T47D (cell line): ENCODE measurements around the gene GNB1L.

Source experiments
- DNase-seq, 2 experiments: peaks; one replicate each; pipeline versions ENCODE4 v3.0.0 to v3.0.0-alpha.2; 2011 to 2012; ENCODE audit warnings: low read depth in 1 of 2, low spot score in 1 of 2
- JUND ChIP-seq: IDR thresholded peaks from 2 replicates; pipeline ENCODE4 v1.6.1; 2012; ENCODE audit warnings: low read depth
- in situ Hi-C: cut with HindIII; loops from 2 replicates; pipeline ENCODE4 v1.10.0; 2016; ENCODE audit warnings: low sequenced_read_pairs, low pct_unique_long_range_greater_than_20kb

Gene GNB1L

GRCh38 chr22:19848298-19849224 is 6.1 kb downstream of the GNB1L start:
- peak in 1 of 2 experiments; percentile 60 for DNase-seq
- TF ChIP-seq JUND = no peak; the same call in 1 of the 2 replicates
- in situ Hi-C loops = no loop called here

GRCh38 chr22:19847345-19847632 is 7.4 kb downstream of the GNB1L start:
- DNase-seq = no peak
- TF ChIP-seq JUND = no peak
- in situ Hi-C loops = no loop called here

- in situ Hi-C loops = no loop called here
- TF ChIP-seq JUND = no peak
- DNase-seq = no peak
Measured at GRCh38 chr22:19846620-19847344, 7.9 kb downstream of the GNB1L start.

- in situ Hi-C loops = no loop called here
- no peak for TF ChIP-seq JUND
- DNase-seq = no peak
Measured at GRCh38 chr22:19845054-19845722, 9.5 kb downstream of the GNB1L start.

GRCh38 chr22:19844377-19845053 is 10.2 kb downstream of the GNB1L start:
- no peak for TF ChIP-seq JUND
- DNase-seq = peak in 1 of 2 experiments; percentile 36
- in situ Hi-C loops = no loop called here

GRCh38 chr22:19843857-19844376 is 10.8 kb downstream of the GNB1L start:
- in situ Hi-C loops = no loop called here
- TF ChIP-seq JUND = no peak
- DNase-seq = no peak

GRCh38 chr22:19843107-19843856 is 11.4 kb downstream of the GNB1L start:
- in situ Hi-C loops = no loop called here
- no peak for DNase-seq
- TF ChIP-seq JUND = no peak

GRCh38 chr22:19842393-19843106 is 12.1 kb downstream of the GNB1L start:
- no peak for TF ChIP-seq JUND
- in situ Hi-C loops = no loop called here
- no peak for DNase-seq

- TF ChIP-seq JUND = no peak
- in situ Hi-C loops = no loop called here
- DNase-seq = no peak
Measured at GRCh38 chr22:19841641-19842392, 12.9 kb downstream of the GNB1L start.

GRCh38 chr22:19840955-19841640 is 13.6 kb downstream of the GNB1L start:
- no peak for TF ChIP-seq JUND
- in situ Hi-C loops = no loop called here
- DNase-seq = no peak
